ENCODE measurements around the gene NRAP. TPM values are rescaled to one million over a fixed set of nuclear protein-coding genes. Genes with fewer than 3 reads are reported as not detected.

NRAP gene
- total and polyA plus RNA-seq, 7 donors, result 41.4 to 2,239 (median 1,429) TPM

DNA sequence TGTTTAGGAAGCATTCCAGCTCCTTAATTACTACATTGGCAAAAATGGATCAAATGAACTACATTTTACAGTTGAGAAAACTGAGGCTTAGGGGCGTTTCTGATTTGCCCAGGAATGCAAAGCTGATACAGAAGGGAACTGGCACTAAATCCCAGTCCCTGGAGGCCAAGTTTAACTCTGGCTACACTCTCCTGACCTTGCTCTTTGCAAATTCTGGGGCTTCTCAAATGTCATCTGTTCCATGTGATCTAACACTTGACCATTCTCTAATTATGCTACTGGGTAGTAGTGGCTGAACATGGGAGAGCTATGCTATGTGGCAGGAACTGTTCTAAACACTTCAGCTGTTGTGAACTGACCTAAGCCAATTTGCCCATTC lies 122.3 kb downstream of the NRAP start:
- H3K4me3 ChIP-seq, result no peak overlapping the region
- TF ChIP-seq, protein P1, sequence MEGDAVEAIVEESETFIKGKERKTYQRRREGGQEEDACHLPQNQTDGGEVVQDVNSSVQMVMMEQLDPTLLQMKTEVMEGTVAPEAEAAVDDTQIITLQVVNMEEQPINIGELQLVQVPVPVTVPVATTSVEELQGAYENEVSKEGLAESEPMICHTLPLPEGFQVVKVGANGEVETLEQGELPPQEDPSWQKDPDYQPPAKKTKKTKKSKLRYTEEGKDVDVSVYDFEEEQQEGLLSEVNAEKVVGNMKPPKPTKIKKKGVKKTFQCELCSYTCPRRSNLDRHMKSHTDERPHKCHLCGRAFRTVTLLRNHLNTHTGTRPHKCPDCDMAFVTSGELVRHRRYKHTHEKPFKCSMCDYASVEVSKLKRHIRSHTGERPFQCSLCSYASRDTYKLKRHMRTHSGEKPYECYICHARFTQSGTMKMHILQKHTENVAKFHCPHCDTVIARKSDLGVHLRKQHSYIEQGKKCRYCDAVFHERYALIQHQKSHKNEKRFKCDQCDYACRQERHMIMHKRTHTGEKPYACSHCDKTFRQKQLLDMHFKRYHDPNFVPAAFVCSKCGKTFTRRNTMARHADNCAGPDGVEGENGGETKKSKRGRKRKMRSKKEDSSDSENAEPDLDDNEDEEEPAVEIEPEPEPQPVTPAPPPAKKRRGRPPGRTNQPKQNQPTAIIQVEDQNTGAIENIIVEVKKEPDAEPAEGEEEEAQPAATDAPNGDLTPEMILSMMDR (IDR thresholded peaks at IDR 0.05), result no peak
- H3K36me3 ChIP-seq (ENCODE audit: insufficient read depth in 1 of 2, low read depth in 1 of 2), result no peaks in the 10 kb centered on the region
- H3K27me3 ChIP-seq (ENCODE audit: insufficient read depth in 3 of 3, low read length in 2 of 3), result no peaks in the 10 kb centered on the region
- 11 to 28% (median 25%) methylated on average over 1 of the region's 1 CpG for WGBS, 3 donors
- H3K9me3 ChIP-seq, result no peaks in the 10 kb centered on the region
- ATAC-seq (peak; percentile 45 to 86 (median 79)), DNase-seq (no peak)
- H3K27ac ChIP-seq, result no peak overlapping the region
- H3K4me1 ChIP-seq, result peaks cover 10% of the 10 kb centered on the region
- intact Hi-C loops (cut with DNase I), result no loop called here

DNA sequence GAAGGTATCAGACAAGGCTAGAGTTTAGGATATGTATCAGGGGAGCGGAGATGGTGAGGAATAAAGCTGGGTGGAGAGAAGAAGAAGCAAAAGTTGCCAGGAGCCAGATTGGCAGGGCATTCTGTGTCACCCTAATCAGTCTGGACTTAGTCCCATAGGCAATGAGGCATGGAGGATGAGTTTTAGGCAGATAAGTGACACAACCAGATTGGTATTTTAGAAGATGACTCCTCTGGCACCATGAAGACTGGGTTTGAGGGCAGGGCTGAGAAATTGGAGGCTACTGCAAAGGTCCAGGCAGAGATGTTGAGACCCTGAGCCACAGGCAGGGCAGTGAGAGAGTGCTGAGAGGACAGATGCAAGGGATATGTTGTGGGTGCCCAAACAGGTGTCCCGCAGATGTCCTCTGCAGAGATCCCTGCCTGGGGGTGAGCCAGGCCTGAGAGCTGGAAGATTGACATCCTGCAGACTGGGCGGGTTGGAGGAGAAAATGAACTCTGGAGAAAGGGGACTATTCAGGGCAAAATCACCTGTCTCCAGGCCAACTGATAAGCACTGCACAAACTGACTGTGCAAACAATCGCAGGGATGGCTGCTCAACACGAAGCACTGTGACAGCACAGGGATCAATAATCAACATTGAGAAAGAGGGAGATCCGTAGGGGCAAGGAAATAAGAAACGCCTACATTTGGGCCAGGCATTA lies 122.8 kb downstream of the NRAP start:
- Histone ChIP-seq H3K4me3 (no peak overlapping the region), H3K27me3 (ENCODE audit: insufficient read depth in 3 of 3, low read length in 2 of 3) (no peaks in the 10 kb centered on the region), H3K4me1 (peaks cover 10% of the 10 kb centered on the region), H3K36me3 (ENCODE audit: insufficient read depth in 1 of 2, low read depth in 1 of 2) (no peaks in the 10 kb centered on the region), H3K9me3 (no peaks in the 10 kb centered on the region), H3K27ac (no peak overlapping the region)
- TF ChIP-seq, protein P1 (IDR thresholded peaks at IDR 0.05), result no peak
- WGBS, 3 donors, result 41 to 53% (median 48%) methylated on average over 7 of the region's 7 CpGs
- no peak for DNase-seq
- ATAC-seq, result peak; percentile 33 to 62 (median 40)
- intact Hi-C loops (cut with DNase I), result no loop called here

DNA sequence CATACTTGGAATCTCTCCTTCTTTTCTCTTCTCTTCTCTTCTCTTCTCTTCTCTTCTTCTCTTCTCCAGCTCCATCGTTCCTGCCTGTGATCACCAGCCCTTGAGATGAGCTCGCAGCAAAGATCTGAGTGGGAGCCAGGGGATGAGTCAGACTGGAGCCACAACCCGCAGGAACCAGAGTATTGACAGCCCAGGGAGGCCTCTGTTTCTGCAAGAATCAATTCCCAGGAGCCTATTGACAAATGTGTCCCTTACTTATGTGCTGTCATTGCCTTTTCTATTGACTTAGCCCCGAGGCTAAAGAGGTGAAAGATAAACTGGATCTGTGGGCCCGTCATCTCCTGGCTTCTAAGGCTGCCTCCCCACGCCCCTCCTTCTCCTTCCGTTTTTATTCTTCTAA lies 124.1 kb downstream of the NRAP start:
- no peaks in the 10 kb centered on the region for H3K9me3 ChIP-seq
- 68 to 73% (median 69%) methylated on average over 7 of the region's 7 CpGs for WGBS, 3 donors

More for the DNA sequence above, 124.1 kb downstream of the NRAP start:
- H3K27me3 ChIP-seq (ENCODE audit: insufficient read depth in 3 of 3, low read length in 2 of 3), result no peaks in the 10 kb centered on the region
- no peaks in the 10 kb centered on the region for H3K36me3 ChIP-seq (ENCODE audit: insufficient read depth in 1 of 2, low read depth in 1 of 2)
- TF ChIP-seq, protein P1 (IDR thresholded peaks at IDR 0.05), result no peak
- peak in 2 of 4 donors; percentile 52 to 57 for ATAC-seq
- H3K4me1 ChIP-seq, result peaks cover 10% of the 10 kb centered on the region
- no peak overlapping the region for H3K4me3 ChIP-seq
- no peak overlapping the region for H3K27ac ChIP-seq
- peak; percentile 45 to 56 for DNase-seq
- intact Hi-C loops (cut with DNase I), result no loop called here

Other genes with a start within 250 kb of the NRAP start
- under 1 TPM in 2 of 4 donors, not detected in 2; 0.15 to 0.16 TPM for gene HABP2, start 111.0 kb downstream of the NRAP start, total RNA-seq
- gene HABP2, start 111.0 kb downstream of the NRAP start, polyA plus RNA-seq, result under 1 TPM; 0.01 to 0.13 (median 0.03) TPM
- 10 to 100 TPM in 3 of 4 donors, 1 to 10 TPM in 1; 8.2 to 12.4 (median 12.0) TPM for gene CASP7, start 15.9 kb upstream of the NRAP start, total RNA-seq
- 10 to 100 TPM in 1 of 3 donors, 1 to 10 TPM in 2; 4.5 to 24.7 (median 7.4) TPM for gene CASP7, start 15.9 kb upstream of the NRAP start, polyA plus RNA-seq
- gene PLEKHS1, start 87.6 kb upstream of the NRAP start, total RNA-seq, result not detected
- gene PLEKHS1, start 87.6 kb upstream of the NRAP start, polyA plus RNA-seq, result under 1 TPM in 2 of 3 donors, not detected in 1; 0.04 to 0.10 TPM
- 1 to 10 TPM; 2.3 to 4.1 (median 3.4) TPM for gene DCLRE1A, start 190.0 kb upstream of the NRAP start, total RNA-seq
- 1 to 10 TPM; 1.9 to 5.1 (median 2.0) TPM for gene DCLRE1A, start 190.0 kb upstream of the NRAP start, polyA plus RNA-seq
- gene NHLRC2, start 190.6 kb upstream of the NRAP start, total RNA-seq, result 10 to 100 TPM; 24.6 to 30.0 (median 27.5) TPM
- 1 to 10 TPM; 3.8 to 5.6 (median 4.3) TPM for gene NHLRC2, start 190.6 kb upstream of the NRAP start, polyA plus RNA-seq